Activated CD4-positive, alpha-beta T cell treated with anti-CD3 and anti-CD28 coated beads for 24 hours (primary cell): ENCODE results near the gene PTPRM.

ENCODE experiments used
- DNase-seq, 2 donors: peaks; one replicate each; pipeline ENCODE4 v3.0.0-alpha.2; 2020; ENCODE audit warnings: low read depth in 2 of 2

PTPRM gene

GRCh38 chr18:8235894-8236293 is 668.8 kb downstream of the PTPRM start:
- no peak for DNase-seq

DNA sequence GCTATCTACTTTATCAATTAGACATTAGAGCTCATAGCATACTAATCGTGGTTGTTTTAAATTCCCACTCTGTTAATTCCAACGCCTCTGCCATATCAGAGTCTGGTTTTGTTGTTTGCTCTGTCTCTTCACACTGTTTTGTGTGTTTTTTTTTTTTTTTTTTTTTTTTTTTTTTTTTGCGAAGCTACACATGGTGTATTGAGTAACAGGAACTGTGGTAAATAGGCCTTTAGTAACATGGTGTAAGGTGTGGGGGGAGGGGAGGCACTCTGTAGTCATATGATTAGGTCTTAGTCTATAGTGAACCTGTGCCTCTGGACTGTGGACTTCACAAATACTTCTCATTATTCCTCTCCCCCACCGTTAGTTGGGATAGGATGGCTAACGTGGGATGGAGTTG is 671.4 kb downstream of the PTPRM start:
- no peak for DNase-seq

- no peak for DNase-seq
Measured at GRCh38 chr18:8241731-8242130, 674.6 kb downstream of the PTPRM start.

- no peak for DNase-seq
Measured at GRCh38 chr18:8242151-8242696, 675.1 kb downstream of the PTPRM start.

DNA sequence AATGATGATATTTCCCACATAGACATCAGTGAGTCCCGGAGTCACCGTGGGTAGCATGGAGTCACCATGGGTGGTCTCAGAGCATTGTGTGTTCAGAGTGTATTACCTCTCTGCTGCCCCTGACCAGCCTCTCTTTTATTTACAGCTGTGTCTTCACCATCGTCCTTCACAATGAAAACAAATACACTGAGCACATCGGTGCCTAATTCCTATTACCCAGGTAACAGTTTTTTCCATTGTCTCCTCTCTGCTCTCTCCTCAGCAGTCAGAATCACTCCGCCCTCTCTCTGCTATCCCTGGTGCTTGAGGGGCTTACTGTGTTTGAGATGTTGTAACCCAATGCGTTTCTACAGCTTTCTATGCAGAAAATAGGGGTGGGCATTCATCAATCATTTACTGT is 680.6 kb downstream of the PTPRM start:
- no peak for DNase-seq

DNA sequence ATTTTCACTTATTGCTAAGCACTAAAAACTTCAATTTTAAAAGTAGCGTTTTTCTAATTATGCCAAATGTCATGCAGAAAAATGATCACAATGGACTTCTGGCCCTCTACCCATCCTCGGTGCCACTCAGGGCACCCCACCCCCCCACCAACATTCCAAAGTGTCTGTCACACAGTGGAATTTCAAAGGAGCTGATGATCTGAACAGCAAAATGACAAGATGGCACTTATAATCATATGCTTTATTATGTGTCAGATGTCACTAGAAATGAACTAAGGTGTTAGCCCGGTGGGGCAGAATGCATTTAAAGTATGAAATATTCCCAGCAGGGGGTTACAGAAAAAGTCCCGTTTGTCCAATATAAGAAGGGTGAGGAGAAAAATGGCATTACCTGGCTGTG is 681.5 kb downstream of the PTPRM start:
- DNase-seq, result no peak

DNA sequence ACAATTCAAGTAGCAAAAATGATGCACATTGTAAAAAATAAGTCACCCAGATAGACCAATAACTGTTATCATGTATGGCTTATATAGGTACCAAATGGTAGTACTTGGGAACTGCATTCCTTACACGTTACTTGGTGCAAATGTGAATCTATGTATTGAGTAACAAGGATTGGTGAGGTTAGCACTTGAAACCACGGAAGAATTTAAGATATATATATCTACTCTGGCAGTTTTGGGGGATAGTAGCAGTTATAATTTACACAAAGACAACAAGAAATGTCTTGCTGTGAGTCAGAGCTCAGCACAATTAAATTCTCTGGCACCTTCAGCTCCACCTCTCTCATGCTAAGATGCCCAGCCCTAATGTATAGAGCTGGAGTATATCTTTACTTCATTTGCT is 682.7 kb downstream of the PTPRM start:
- DNase-seq, result no peak

DNA sequence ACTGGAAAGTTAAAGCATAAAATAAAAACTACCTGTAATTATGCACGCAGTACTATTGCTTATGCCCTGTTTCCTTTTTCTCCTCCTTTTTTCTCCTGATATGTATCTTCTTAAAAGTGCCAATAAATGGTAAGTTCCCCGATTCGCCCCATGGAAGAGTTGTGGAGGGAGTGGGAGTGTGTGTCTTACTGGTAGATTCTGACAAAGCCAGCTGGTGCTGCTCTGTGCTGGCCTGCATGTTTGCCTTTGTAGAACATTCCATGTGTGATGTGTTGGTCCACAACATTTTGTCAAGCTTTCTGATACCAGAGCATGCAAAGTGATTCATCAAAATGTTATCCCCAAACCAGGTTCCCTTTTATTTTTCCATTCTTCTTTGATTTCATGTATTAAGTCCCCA is 685.3 kb downstream of the PTPRM start:
- no peak for DNase-seq

GRCh38 chr18:8253944-8254343 is 686.8 kb downstream of the PTPRM start:
- no peak for DNase-seq

DNA sequence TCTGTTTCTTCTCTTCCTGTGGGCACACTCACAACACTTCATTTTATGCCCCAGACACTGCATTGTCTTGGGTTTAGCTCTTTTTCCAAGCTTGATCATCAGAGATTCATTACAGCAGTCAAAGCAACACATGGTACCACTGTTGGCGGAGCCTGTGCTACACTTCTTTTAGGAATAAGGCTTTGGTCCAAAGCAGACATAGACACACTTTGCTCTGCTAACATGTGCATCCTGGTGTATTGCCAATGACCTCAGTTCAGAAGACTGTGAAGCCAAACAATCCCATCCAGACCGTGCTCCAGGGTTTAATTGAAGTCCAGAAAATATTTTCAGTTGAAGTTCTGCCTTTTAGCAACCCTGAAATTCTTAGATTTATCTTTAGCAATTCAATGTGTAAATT is 687.5 kb downstream of the PTPRM start:
- no peak for DNase-seq

DNA sequence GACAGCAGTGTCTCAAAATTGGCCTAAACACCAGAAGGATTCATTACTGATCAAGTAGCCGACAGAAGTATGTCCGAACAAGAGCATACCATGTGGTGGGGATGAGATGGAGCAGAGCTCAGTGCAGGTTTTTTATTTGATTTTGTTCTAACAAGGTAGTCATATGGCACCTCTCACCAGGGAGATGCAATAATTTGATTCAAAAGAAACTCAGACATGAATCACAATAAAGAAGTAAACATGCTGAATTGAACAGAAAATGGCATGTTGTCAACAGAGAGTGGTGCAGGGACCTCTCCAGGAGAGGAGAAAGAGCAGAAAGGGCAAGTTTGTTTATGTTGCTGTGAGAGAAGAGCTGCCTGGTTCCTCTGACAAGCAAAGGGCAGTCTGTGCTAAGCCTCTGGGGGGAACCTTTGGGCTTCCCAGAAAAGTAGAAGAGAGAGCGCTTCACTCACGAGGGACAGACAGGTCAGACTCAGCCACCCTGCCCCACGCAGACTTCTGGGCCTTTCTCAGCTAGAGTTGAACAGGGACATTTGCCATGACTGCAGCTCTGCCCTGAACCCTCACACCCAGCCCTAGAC is 690.8 kb downstream of the PTPRM start:
- no peak for DNase-seq

DNA sequence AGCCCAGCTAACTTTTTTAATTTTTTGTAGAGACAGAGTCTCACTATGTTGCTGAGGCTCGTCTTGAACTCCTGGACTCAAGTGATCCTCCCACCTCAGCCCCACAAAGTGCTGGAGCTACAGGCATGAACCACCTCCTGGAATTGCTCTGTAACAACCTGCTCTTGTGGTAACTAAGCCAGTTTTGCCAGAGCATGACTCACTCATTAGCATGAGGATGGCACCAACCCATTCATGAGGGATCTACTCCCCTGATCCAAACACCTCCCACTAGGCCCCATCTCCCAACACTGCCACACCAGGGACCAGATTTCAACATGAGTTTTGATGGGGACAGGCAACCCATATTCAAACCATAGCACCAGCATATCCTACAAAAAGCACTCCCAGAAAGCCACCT is 693.2 kb downstream of the PTPRM start:
- DNase-seq, result no peak

- no peak for DNase-seq
Measured at GRCh38 chr18:8260827-8261226, 693.7 kb downstream of the PTPRM start.

GRCh38 chr18:8261651-8262091 is 694.6 kb downstream of the PTPRM start:
- no peak for DNase-seq

- DNase-seq, result no peak
Measured at GRCh38 chr18:8262221-8262620, 695.1 kb downstream of the PTPRM start.

DNA sequence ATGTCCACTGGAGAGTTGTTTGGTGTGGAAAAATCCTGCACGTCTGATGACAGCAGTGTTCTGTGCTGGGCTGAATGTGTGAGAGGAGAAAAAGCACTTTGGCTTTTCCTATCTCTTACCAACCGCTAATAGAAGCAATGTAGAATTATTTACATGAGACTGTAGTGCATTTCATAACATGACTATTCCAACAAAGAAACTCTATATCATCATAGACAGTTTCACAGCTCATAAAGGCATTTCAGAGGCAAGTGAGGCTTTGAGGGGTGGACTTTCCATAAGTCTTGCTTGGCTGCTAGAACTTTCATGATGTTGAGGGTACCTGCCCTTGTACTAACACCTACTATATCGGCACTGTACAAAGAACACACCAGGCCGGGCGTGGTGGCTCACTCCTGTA is 697.0 kb downstream of the PTPRM start:
- DNase-seq, result no peak

DNA sequence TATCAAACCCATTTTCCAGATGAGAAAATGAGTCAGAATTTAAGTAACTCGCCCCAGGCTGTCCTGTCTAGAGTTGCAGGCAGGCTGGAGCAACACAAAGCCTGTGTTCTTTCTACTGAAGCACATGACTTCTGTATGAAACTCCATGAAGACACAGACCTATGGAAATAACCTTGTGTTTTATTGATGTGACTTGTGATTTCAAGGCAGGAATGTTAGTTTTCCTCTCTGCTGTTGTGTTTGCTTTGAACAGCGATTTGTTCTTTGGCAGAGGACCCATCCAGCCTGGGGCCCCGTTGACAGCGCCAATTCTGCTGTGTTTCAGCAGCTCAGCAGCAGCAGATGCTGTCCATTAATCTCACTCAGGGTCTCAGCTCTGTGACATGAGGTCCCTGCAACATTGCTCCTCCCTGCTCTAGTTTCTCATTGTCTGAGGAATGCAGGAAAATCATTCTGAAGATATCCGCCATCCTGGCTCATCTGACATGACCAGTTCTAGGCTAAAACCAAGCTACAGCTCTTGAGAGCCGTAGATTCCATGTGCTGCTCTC is 697.8 kb downstream of the PTPRM start:
- DNase-seq, result no peak

DNA sequence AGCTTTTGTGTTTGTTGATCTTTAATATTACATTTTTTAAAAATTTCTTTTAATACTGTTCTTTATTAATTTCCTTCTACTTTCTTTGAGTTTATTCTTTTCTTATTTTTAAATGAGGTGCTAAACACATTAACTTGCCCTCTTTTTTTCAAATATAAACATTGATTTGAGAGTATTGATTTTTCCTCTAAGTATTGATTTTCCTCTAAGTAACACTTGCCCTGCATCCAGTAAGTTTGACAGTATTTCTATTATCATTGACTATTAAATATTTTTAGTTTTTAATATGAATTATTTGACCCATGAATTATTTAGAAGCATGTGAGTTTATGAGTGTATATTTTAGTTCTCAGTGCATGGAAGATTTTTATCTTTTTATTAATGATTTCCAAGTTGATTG is 705.1 kb downstream of the PTPRM start:
- no peak for DNase-seq

- no peak for DNase-seq
Measured at GRCh38 chr18:8274370-8274769, 707.3 kb downstream of the PTPRM start.

- no peak for DNase-seq
Measured at GRCh38 chr18:8276406-8276805, 709.3 kb downstream of the PTPRM start.

GRCh38 chr18:8277270-8277669 is 710.2 kb downstream of the PTPRM start:
- no peak for DNase-seq

- DNase-seq, result no peak
Measured at GRCh38 chr18:8279346-8279745, 712.2 kb downstream of the PTPRM start.

DNA sequence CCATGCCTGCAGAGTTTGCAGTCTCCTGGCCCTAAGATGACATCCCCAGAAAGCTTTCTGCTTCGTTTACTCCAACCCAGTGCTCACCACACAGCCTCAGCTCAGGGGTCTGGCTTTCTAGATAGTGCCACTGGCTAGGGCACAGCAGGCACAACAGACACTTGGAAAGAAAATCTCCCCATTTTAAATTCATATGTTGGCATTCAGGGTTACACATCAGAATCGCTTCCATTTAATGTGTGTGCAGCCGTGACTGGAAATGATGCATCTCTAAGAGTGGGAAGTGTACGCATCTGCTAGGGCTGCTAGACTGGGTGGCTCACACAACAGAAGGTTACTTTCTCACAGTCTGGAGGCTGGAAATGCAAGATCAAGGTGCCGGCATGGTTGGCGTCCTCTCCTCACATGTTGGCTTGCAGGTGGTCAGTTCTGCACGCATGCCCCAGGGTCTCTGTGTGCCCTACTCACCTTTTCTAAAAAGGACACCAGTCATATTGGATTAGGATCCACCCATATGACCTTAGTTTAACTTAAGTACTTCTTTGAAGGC is 712.7 kb downstream of the PTPRM start:
- DNase-seq, result no peak
